ENCODE measurements around the gene AGMO.

DNA sequence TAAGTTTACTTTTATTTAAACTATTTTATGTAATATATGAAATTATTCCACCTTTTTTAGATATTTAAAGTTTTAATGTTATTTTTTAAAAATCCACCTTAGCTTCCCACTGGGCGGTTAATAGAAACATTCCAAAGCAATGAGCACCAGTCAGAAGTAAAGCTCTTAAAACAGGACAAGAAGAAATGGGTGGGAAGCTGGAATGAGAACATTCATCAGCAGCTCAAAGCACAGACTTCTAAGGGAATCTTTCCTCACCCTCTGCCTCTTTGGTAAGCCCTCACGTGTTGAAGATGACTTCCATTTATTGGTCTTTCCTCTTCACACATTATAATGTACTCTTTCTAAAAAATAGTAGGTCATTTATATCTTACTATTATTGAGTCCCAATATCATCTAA, 3.1 kb downstream of the AGMO start:
- TF ChIP-seq, protein P1, sequence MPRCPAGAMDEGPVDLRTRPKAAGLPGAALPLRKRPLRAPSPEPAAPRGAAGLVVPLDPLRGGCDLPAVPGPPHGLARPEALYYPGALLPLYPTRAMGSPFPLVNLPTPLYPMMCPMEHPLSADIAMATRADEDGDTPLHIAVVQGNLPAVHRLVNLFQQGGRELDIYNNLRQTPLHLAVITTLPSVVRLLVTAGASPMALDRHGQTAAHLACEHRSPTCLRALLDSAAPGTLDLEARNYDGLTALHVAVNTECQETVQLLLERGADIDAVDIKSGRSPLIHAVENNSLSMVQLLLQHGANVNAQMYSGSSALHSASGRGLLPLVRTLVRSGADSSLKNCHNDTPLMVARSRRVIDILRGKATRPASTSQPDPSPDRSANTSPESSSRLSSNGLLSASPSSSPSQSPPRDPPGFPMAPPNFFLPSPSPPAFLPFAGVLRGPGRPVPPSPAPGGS (IDR thresholded peaks at IDR 0.05), result no peak
- TF ChIP-seq POLR2A (IDR thresholded peaks at IDR 0.05; ENCODE audit: low read length) (no peak), HEYL (CRISPR knock-in tag; IDR thresholded peaks at IDR 0.05) (no peak), NFE2L2 (conservative IDR thresholded peaks at IDR 0.05; ENCODE audit: low read length) (no peak), HDAC2 (IDR thresholded peaks at IDR 0.05) (no peak)
- TF ChIP-seq, protein P2, sequence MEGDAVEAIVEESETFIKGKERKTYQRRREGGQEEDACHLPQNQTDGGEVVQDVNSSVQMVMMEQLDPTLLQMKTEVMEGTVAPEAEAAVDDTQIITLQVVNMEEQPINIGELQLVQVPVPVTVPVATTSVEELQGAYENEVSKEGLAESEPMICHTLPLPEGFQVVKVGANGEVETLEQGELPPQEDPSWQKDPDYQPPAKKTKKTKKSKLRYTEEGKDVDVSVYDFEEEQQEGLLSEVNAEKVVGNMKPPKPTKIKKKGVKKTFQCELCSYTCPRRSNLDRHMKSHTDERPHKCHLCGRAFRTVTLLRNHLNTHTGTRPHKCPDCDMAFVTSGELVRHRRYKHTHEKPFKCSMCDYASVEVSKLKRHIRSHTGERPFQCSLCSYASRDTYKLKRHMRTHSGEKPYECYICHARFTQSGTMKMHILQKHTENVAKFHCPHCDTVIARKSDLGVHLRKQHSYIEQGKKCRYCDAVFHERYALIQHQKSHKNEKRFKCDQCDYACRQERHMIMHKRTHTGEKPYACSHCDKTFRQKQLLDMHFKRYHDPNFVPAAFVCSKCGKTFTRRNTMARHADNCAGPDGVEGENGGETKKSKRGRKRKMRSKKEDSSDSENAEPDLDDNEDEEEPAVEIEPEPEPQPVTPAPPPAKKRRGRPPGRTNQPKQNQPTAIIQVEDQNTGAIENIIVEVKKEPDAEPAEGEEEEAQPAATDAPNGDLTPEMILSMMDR (IDR thresholded peaks at IDR 0.05), result no peak
- TF ChIP-seq, protein P3, sequence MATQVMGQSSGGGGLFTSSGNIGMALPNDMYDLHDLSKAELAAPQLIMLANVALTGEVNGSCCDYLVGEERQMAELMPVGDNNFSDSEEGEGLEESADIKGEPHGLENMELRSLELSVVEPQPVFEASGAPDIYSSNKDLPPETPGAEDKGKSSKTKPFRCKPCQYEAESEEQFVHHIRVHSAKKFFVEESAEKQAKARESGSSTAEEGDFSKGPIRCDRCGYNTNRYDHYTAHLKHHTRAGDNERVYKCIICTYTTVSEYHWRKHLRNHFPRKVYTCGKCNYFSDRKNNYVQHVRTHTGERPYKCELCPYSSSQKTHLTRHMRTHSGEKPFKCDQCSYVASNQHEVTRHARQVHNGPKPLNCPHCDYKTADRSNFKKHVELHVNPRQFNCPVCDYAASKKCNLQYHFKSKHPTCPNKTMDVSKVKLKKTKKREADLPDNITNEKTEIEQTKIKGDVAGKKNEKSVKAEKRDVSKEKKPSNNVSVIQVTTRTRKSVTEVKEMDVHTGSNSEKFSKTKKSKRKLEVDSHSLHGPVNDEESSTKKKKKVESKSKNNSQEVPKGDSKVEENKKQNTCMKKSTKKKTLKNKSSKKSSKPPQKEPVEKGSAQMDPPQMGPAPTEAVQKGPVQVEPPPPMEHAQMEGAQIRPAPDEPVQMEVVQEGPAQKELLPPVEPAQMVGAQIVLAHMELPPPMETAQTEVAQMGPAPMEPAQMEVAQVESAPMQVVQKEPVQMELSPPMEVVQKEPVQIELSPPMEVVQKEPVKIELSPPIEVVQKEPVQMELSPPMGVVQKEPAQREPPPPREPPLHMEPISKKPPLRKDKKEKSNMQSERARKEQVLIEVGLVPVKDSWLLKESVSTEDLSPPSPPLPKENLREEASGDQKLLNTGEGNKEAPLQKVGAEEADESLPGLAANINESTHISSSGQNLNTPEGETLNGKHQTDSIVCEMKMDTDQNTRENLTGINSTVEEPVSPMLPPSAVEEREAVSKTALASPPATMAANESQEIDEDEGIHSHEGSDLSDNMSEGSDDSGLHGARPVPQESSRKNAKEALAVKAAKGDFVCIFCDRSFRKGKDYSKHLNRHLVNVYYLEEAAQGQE (IDR thresholded peaks at IDR 0.05), result no peak
